ENCODE results near the gene NAV2.

Gene NAV2

GRCh38 chr11:19689281-19690000 is 23.2 kb upstream of the NAV2 start:
- in situ Hi-C loops (cut with MboI; ENCODE audit: low pct_unique_long_range_greater_than_20kb, low sequenced_read_pairs, unreplicated experiment) = no loop called here
- DNase-seq (ENCODE audit: low spot score) = no peak
- no peak for TF ChIP-seq CTCF (IDR thresholded peaks at IDR 0.05; ENCODE audit: extremely low read depth, insufficient read depth, missing control alignments)

- in situ Hi-C loops (cut with MboI; ENCODE audit: low pct_unique_long_range_greater_than_20kb, low sequenced_read_pairs, unreplicated experiment) = no loop called here
- no peak for TF ChIP-seq CTCF (IDR thresholded peaks at IDR 0.05; ENCODE audit: extremely low read depth, insufficient read depth, missing control alignments)
- no peak for DNase-seq (ENCODE audit: low spot score)
These were observed 21.8 kb upstream of the NAV2 start for GRCh38 chr11:19690885-19691284.

GRCh38 chr11:19691815-19692500 is 20.7 kb upstream of the NAV2 start:
- in situ Hi-C loops (cut with MboI; ENCODE audit: low pct_unique_long_range_greater_than_20kb, low sequenced_read_pairs, unreplicated experiment) = no loop called here
- DNase-seq (ENCODE audit: low spot score) = no peak
- TF ChIP-seq CTCF (IDR thresholded peaks at IDR 0.05; ENCODE audit: extremely low read depth, insufficient read depth, missing control alignments) = no peak

GRCh38 chr11:19693146-19693545 is 19.5 kb upstream of the NAV2 start:
- TF ChIP-seq CTCF (IDR thresholded peaks at IDR 0.05; ENCODE audit: extremely low read depth, insufficient read depth, missing control alignments) = no peak
- DNase-seq (ENCODE audit: low spot score) = no peak

GRCh38 chr11:19694796-19695345 is 17.8 kb upstream of the NAV2 start:
- in situ Hi-C loops (cut with MboI; ENCODE audit: low pct_unique_long_range_greater_than_20kb, low sequenced_read_pairs, unreplicated experiment) = no loop called here
- DNase-seq (ENCODE audit: low spot score) = no peak
- no peak for TF ChIP-seq CTCF (IDR thresholded peaks at IDR 0.05; ENCODE audit: extremely low read depth, insufficient read depth, missing control alignments)

More at GRCh38 chr11:19693146-19693545, 19.5 kb upstream of the NAV2 start:
- in situ Hi-C loops (cut with MboI; ENCODE audit: low pct_unique_long_range_greater_than_20kb, low sequenced_read_pairs, unreplicated experiment) = no loop called here

GRCh38 chr11:19696073-19696472 is 16.6 kb upstream of the NAV2 start:
- DNase-seq (ENCODE audit: low spot score) = no peak
- TF ChIP-seq CTCF (IDR thresholded peaks at IDR 0.05; ENCODE audit: extremely low read depth, insufficient read depth, missing control alignments) = no peak

More at GRCh38 chr11:19696073-19696472, 16.6 kb upstream of the NAV2 start:
- in situ Hi-C loops (cut with MboI; ENCODE audit: low pct_unique_long_range_greater_than_20kb, low sequenced_read_pairs, unreplicated experiment) = no loop called here

Measured in GM13977 (cell line).